ENCODE results near the gene SCTR.

The SCTR gene

DNA sequence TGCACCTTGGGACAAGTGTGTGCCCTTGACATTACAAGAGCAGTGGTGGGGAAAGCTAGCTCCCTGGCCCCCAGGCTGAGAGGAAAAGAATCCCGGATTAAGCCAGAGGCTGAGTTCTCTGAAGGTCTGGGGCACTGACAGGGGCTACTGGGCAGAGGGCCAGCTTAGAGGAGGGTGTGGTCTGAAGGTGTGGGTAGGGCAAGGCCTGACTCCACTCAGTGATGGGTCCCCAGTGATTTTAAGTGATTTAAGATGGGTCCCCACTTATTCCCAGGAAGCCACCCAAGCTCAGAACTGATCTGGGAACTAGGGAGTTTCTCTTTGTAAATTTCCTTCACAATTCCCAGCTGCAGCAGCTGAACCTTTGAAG, 83.8 kb downstream of the SCTR start:
- H3K4me1 ChIP-seq (ENCODE audit: insufficient read depth, low read length) = no peaks in the 10 kb centered on the region
- no peak overlapping the region for H3K9ac ChIP-seq (ENCODE audit: low read depth, low read length)
- no peaks in the 10 kb centered on the region for H3K9me3 ChIP-seq (ENCODE audit: insufficient read depth, low read depth, low read length)
- H3K27me3 ChIP-seq (ENCODE audit: insufficient read depth, low read length) = no peaks in the 10 kb centered on the region
- H3K27ac ChIP-seq (ENCODE audit: low read depth, low read length) = no peak overlapping the region
- no peak overlapping the region for H3K4me3 ChIP-seq (ENCODE audit: low read length)
- no peaks in the 10 kb centered on the region for H3K36me3 ChIP-seq (ENCODE audit: insufficient read depth, low read length)
- 80% methylated on average over 1 of the region's 1 CpG for WGBS

DNA sequence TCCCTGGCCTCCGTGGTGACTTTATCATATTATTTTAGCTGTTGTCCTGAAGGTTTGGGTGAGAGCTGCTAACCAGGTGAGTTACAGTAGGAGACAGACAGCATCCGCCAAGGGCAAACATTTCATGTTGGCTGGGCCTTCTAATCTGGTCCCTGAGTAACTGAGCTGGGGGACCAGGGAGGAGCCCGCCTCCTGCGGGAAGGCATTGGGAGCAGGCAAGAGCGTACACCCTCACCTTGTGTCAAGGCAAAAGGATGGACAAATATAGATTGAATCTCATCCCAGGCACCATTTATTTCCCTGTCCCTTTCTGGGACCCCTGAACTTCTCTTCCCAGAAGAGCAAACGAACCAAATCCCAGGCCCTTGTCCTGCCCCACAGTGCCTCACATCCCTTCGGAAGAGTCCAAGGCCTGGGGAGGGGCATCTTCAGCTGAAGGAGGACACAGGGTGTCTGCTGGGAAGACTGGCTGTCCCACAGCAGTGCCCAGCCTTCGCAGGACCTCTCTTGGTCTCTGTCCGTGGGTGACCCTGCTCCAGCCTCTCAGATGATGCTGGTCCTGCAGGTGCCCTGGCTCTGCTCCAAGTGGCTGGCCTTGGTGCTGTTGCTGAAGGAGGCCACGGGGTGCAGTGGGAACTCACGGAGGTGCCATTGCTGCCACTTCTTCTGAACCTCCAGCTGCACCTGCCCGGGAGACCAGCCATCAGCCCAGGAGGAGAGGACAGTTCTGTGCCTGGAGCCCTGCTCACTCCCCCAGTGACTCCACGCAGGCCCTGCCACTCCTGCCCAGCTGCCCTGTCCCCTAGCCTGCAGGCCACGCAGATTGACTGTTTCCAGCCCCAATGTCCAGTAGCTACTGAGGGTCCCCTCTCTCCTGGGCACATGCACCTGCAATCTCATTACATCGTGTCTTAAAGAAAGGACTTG, 84.4 kb downstream of the SCTR start:
- 89% methylated on average over 15 of the region's 15 CpGs for WGBS
- H3K9me3 ChIP-seq (ENCODE audit: insufficient read depth, low read depth, low read length) = no peaks in the 10 kb centered on the region
- H3K27me3 ChIP-seq (ENCODE audit: insufficient read depth, low read length) = no peaks in the 10 kb centered on the region
- no peak overlapping the region for H3K4me3 ChIP-seq (ENCODE audit: low read length)
- peaks cover 2% of the 10 kb centered on the region; the same call in 1 of the 2 replicates for H3K4me1 ChIP-seq (ENCODE audit: insufficient read depth, low read length)
- no peak overlapping the region for H3K27ac ChIP-seq (ENCODE audit: low read depth, low read length)
- H3K9ac ChIP-seq (ENCODE audit: low read depth, low read length) = no peak overlapping the region
- no peaks in the 10 kb centered on the region for H3K36me3 ChIP-seq (ENCODE audit: insufficient read depth, low read length)

- WGBS = 92% methylated on average over 6 of the region's 6 CpGs
- no peak overlapping the region for H3K27ac ChIP-seq (ENCODE audit: low read depth, low read length)
- H3K4me1 ChIP-seq (ENCODE audit: insufficient read depth, low read length) = peaks cover 7% of the 10 kb centered on the region; the same call in 1 of the 2 replicates
- no peaks in the 10 kb centered on the region for H3K36me3 ChIP-seq (ENCODE audit: insufficient read depth, low read length)
- H3K4me3 ChIP-seq (ENCODE audit: low read length) = no peak overlapping the region
- no peaks in the 10 kb centered on the region for H3K27me3 ChIP-seq (ENCODE audit: insufficient read depth, low read length)
- no peak overlapping the region for H3K9ac ChIP-seq (ENCODE audit: low read depth, low read length)
- no peaks in the 10 kb centered on the region for H3K9me3 ChIP-seq (ENCODE audit: insufficient read depth, low read depth, low read length)
Measured at GRCh38 chr2:119438726-119439284, 85.5 kb downstream of the SCTR start.

- Histone ChIP-seq H3K4me3 (ENCODE audit: low read length) (no peak overlapping the region), H3K36me3 (ENCODE audit: insufficient read depth, low read length) (no peaks in the 10 kb centered on the region), H3K4me1 (ENCODE audit: insufficient read depth, low read length) (peaks cover 9% of the 10 kb centered on the region; the same call in 1 of the 2 replicates), H3K27ac (ENCODE audit: low read depth, low read length) (no peak overlapping the region), H3K27me3 (ENCODE audit: insufficient read depth, low read length) (no peaks in the 10 kb centered on the region), H3K9ac (ENCODE audit: low read depth, low read length) (no peak overlapping the region), H3K9me3 (ENCODE audit: insufficient read depth, low read depth, low read length) (no peaks in the 10 kb centered on the region)
- 90% methylated on average over 5 of the region's 6 CpGs for WGBS
Measured at GRCh38 chr2:119438128-119438656, 86.1 kb downstream of the SCTR start.

DNA sequence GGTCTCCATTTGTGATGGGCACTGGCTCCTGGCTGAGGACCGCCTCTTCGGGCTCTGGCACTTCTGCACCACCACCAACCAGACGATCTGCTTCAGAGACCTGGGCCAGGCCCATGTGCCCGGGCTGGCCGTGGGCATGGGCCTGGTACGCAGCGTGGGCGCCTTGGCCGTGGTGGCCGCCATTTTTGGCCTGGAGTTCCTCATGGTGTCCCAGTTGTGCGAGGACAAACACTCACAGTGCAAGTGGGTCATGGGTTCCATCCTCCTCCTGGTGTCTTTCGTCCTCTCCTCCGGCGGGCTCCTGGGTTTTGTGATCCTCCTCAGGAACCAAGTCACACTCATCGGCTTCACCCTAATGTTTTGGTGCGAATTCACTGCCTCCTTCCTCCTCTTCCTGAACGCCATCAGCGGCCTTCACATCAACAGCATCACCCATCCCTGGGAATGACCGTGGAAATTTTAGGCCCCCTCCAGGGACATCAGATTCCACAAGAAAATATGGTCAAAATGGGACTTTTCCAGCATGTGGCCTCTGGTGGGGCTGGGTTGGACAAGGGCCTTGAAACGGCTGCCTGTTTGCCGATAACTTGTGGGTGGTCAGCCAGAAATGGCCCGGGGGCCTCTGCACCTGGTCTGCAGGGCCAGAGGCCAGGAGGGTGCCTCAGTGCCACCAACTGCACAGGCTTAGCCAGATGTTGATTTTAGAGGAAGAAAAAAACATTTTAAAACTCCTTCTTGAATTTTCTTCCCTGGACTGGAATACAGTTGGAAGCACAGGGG, 87.1 kb downstream of the SCTR start:
- H3K9me3 ChIP-seq (ENCODE audit: insufficient read depth, low read depth, low read length) = no peaks in the 10 kb centered on the region
- H3K4me3 ChIP-seq (ENCODE audit: low read length) = no peak overlapping the region
- H3K9ac ChIP-seq (ENCODE audit: low read depth, low read length) = no peak overlapping the region
- peaks cover 9% of the 10 kb centered on the region for H3K27me3 ChIP-seq (ENCODE audit: insufficient read depth, low read length)
- WGBS = 95% methylated on average over 22 of the region's 22 CpGs
- H3K36me3 ChIP-seq (ENCODE audit: insufficient read depth, low read length) = no peaks in the 10 kb centered on the region
- H3K27ac ChIP-seq (ENCODE audit: low read depth, low read length) = no peak overlapping the region
- H3K4me1 ChIP-seq (ENCODE audit: insufficient read depth, low read length) = peaks cover 12% of the 10 kb centered on the region; the same call in 1 of the 2 replicates

DNA sequence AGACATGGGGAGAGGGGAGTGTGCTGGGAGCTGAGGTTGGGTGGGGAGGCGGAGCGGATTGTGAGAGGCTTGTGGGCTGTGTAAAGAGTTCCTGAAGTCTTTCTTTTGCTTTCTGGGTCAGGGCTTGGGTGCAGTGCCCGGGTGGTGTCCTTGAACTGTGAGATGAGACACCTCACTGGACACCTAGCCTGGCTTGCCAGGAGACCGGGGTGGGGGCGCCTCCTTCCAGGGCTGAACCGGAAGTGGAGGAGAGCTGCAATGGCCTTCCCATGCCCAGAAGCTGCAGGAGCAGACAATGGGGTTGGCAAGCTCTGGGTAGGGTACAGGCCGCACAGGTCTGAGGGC, 88.4 kb downstream of the SCTR start:
- 90% methylated on average over 7 of the region's 7 CpGs for WGBS
- Histone ChIP-seq H3K9ac (ENCODE audit: low read depth, low read length) (no peak overlapping the region), H3K9me3 (ENCODE audit: insufficient read depth, low read depth, low read length) (no peaks in the 10 kb centered on the region), H3K27ac (ENCODE audit: low read depth, low read length) (no peak overlapping the region), H3K4me1 (ENCODE audit: insufficient read depth, low read length) (peaks cover 12% of the 10 kb centered on the region; the same call in 1 of the 2 replicates), H3K4me3 (ENCODE audit: low read length) (no peak overlapping the region), H3K36me3 (ENCODE audit: insufficient read depth, low read length) (no peaks in the 10 kb centered on the region), H3K27me3 (ENCODE audit: insufficient read depth, low read length) (peaks cover 12% of the 10 kb centered on the region)

DNA sequence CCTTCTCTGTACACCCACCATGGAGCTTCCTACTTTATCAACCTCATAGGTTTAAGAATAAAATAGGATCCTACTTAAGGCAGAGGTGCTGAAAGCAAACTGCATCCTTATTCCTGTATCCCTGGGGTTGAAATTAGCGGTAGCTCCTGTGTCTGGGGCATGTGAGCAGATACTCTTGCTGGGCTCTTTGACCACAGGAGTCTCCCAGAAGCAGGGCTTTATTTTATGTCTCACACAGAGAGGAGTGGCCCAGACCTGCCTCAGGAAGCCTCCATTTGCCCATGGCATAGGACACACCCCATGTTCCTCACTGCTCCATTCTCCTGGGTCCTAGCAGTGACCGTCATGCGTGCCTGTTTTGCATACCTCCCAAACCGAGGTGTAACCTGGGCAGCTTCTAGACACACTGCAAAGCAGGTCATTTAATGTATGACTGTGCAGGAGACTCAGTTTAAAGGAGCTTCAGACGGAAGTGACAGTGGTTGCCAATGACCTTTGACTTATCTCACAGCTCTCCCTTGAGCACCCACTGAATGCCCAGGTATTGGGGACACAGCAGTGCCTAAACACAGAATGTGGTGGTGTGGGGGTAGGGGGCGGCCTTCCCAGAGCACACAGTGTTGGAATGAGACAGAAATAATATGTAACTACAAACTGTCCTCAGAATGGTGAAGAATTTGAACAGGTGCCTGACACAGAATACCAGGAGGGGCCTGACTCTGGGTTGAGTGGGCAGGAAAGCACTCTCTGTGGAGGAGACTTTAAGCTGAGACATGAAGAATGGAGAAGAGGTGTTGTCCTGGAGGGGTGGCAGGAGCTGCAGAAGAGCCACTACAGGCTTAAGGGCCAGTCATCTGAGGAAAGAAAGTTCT, 89.0 kb downstream of the SCTR start:
- Histone ChIP-seq H3K4me3 (ENCODE audit: low read length) (no peak overlapping the region), H3K9ac (ENCODE audit: low read depth, low read length) (no peak overlapping the region), H3K9me3 (ENCODE audit: insufficient read depth, low read depth, low read length) (no peaks in the 10 kb centered on the region), H3K36me3 (ENCODE audit: insufficient read depth, low read length) (no peaks in the 10 kb centered on the region), H3K27ac (ENCODE audit: low read depth, low read length) (no peak overlapping the region), H3K4me1 (ENCODE audit: insufficient read depth, low read length) (peaks cover 12% of the 10 kb centered on the region; the same call in 1 of the 2 replicates), H3K27me3 (ENCODE audit: insufficient read depth, low read length) (peaks cover 12% of the 10 kb centered on the region)
- 88% methylated on average over 6 of the region's 6 CpGs for WGBS

GRCh38 chr2:119434664-119435063, 89.6 kb downstream of the SCTR start:
- H3K27ac ChIP-seq (ENCODE audit: low read depth, low read length) = no peak overlapping the region
- H3K9ac ChIP-seq (ENCODE audit: low read depth, low read length) = no peak overlapping the region
- H3K9me3 ChIP-seq (ENCODE audit: insufficient read depth, low read depth, low read length) = no peaks in the 10 kb centered on the region
- H3K27me3 ChIP-seq (ENCODE audit: insufficient read depth, low read length) = peaks cover 12% of the 10 kb centered on the region
- no peak overlapping the region for H3K4me3 ChIP-seq (ENCODE audit: low read length)
- H3K36me3 ChIP-seq (ENCODE audit: insufficient read depth, low read length) = no peaks in the 10 kb centered on the region
- H3K4me1 ChIP-seq (ENCODE audit: insufficient read depth, low read length) = peaks cover 12% of the 10 kb centered on the region; the same call in 1 of the 2 replicates
- 82% methylated on average over 6 of the region's 6 CpGs for WGBS

DNA sequence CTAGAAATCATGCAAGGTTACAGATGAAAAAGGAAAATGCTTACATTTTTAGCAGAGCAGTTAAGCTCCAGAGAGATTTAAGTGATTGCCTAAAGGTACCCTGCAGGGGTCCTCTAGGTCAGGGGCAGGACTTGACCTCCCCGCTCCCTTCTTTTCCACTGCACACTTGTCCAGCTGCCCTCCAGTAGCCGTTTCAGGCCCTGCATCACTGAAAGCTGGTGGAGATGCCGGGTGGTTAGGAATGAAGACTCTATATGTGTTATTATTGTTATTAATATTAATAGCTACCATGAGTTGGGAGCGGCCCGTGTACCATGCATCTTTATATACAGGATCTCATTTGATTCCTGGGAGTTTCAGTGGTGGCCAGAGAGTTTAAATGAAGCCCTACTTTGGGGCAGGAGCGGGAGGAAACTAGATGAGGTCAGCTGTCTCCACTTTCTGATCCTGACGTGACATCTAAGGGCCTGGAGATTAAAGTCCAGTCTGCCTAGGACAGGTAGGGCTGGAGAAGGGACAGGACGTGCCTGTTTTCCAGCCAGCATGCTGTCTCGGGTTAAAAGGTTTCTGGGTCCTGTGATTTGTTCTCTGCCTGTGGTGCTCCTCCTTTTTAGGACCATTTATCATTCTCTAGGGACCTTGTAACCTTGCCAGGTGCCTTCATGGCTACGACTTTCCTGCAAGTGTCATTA, 90.5 kb downstream of the SCTR start:
- no peaks in the 10 kb centered on the region for H3K9me3 ChIP-seq (ENCODE audit: insufficient read depth, low read depth, low read length)
- peaks cover 12% of the 10 kb centered on the region; the same call in 1 of the 2 replicates for H3K4me1 ChIP-seq (ENCODE audit: insufficient read depth, low read length)
- H3K27me3 ChIP-seq (ENCODE audit: insufficient read depth, low read length) = peaks cover 12% of the 10 kb centered on the region
- H3K4me3 ChIP-seq (ENCODE audit: low read length) = no peak overlapping the region
- no peak overlapping the region for H3K9ac ChIP-seq (ENCODE audit: low read depth, low read length)
- H3K27ac ChIP-seq (ENCODE audit: low read depth, low read length) = no peak overlapping the region
- H3K36me3 ChIP-seq (ENCODE audit: insufficient read depth, low read length) = no peaks in the 10 kb centered on the region
- 87% methylated on average over 8 of the region's 10 CpGs for WGBS

All from HUES64 (cell line).